Ishikawa (cell line): ENCODE data around the gene POU4F1.

Experiments used
- CEBPB ChIP-seq: IDR thresholded peaks from 2 replicates; pipeline ENCODE4 v1.6.1; 2012
- CREB1 ChIP-seq: IDR thresholded peaks from 2 replicates; pipeline ENCODE4 v1.6.1; 2012; ENCODE audit warnings: low read depth
- EGR1 ChIP-seq: IDR thresholded peaks from 2 replicates; pipeline ENCODE4 v1.6.1; 2012
- EP300 ChIP-seq: IDR thresholded peaks from 2 replicates; pipeline ENCODE4 v1.6.1; 2012; ENCODE audit warnings: borderline replicate concordance
- NFIC ChIP-seq: IDR thresholded peaks from 2 replicates; pipeline ENCODE4 v1.6.1; 2012
- RAD21 ChIP-seq: IDR thresholded peaks from 2 replicates; pipeline ENCODE4 v1.6.1; 2012; ENCODE audit warnings: low read depth
- TAF1 ChIP-seq: IDR thresholded peaks from 2 replicates; pipeline ENCODE4 v1.6.1; 2012; ENCODE audit warnings: low read depth, mild to moderate bottlenecking
- TCF12 ChIP-seq: IDR thresholded peaks from 2 replicates; pipeline ENCODE4 v1.6.1; 2012; ENCODE audit warnings: low read depth
- USF1 ChIP-seq: IDR thresholded peaks from 2 replicates; pipeline ENCODE4 v1.6.1; 2012
- YY1 ChIP-seq: IDR thresholded peaks from 2 replicates; pipeline ENCODE4 v1.6.1; 2012; ENCODE audit warnings: low read depth
- ZBTB7A ChIP-seq: IDR thresholded peaks from 2 replicates; pipeline ENCODE4 v1.6.1; 2012; ENCODE audit warnings: low read depth
- TF ChIP-seq, protein P1 (sequence below): IDR thresholded peaks from 2 replicates; pipeline ENCODE4 v1.6.1; 2012
- TF ChIP-seq, protein P2 (sequence below): IDR thresholded peaks from 2 replicates; pipeline ENCODE4 v1.6.1; 2012; ENCODE audit warnings: low read depth, mild to moderate bottlenecking

DNA sequence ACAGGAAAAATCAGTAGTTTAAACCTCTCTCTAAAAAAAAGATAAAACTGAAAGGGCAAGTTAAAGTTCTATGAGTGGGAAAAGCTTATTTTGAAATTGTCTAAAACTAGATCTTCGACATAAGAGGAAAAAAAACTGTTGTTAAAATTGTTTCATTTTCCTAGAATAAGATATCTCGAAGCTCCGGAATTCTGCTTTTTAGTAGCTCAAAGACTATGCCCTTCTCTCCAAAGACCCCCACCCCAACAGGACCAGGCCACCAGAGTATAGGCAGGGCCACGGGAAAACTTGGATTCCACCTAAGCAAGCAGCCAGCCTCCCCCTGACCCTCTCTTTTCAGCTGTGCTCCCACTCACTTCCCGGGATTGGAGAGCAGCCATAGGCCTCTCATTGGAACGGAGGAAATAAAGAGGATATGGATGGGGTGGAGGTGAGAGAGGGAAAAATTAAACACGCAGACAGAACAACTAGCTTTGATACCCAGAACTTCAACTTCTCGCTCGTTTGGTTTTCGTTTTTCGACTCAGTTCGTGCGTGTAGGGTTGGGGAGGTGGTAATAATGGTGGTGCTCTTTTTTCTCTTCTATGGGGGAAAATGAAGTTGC is 3.0 kb downstream of the POU4F1 start:
- no peak for TF ChIP-seq RAD21
- TF ChIP-seq TAF1, result no peak
- TF ChIP-seq, protein P1, sequence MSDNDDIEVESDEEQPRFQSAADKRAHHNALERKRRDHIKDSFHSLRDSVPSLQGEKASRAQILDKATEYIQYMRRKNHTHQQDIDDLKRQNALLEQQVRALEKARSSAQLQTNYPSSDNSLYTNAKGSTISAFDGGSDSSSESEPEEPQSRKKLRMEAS, result no peak
- TF ChIP-seq EGR1, result no peak
- no peak for TF ChIP-seq EP300
- TF ChIP-seq CEBPB, result no peak
- no peak for TF ChIP-seq YY1
- TF ChIP-seq, protein P2, sequence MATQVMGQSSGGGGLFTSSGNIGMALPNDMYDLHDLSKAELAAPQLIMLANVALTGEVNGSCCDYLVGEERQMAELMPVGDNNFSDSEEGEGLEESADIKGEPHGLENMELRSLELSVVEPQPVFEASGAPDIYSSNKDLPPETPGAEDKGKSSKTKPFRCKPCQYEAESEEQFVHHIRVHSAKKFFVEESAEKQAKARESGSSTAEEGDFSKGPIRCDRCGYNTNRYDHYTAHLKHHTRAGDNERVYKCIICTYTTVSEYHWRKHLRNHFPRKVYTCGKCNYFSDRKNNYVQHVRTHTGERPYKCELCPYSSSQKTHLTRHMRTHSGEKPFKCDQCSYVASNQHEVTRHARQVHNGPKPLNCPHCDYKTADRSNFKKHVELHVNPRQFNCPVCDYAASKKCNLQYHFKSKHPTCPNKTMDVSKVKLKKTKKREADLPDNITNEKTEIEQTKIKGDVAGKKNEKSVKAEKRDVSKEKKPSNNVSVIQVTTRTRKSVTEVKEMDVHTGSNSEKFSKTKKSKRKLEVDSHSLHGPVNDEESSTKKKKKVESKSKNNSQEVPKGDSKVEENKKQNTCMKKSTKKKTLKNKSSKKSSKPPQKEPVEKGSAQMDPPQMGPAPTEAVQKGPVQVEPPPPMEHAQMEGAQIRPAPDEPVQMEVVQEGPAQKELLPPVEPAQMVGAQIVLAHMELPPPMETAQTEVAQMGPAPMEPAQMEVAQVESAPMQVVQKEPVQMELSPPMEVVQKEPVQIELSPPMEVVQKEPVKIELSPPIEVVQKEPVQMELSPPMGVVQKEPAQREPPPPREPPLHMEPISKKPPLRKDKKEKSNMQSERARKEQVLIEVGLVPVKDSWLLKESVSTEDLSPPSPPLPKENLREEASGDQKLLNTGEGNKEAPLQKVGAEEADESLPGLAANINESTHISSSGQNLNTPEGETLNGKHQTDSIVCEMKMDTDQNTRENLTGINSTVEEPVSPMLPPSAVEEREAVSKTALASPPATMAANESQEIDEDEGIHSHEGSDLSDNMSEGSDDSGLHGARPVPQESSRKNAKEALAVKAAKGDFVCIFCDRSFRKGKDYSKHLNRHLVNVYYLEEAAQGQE, result no peak
- TF ChIP-seq USF1, result no peak
- TF ChIP-seq NFIC, result no peak
- TF ChIP-seq CREB1, result no peak
- TF ChIP-seq TCF12, result no peak
- no peak for TF ChIP-seq ZBTB7A
